Activated CD4-positive, alpha-beta memory T cell treated with anti-CD3 and anti-CD28 coated beads, Interleukin-2, amount 10 ng/mL, durations not matched to agents 7 days and 5 days (primary cell): ENCODE results near the gene MINDY4B. TPM values are rescaled to one million over a fixed set of nuclear protein-coding genes. Genes with fewer than 3 reads are reported as not detected.

Experiments
- CTCF ChIA-PET: fragments of 350-600 bp; sonication (Branson Sonifier 250); formaldehyde crosslinking; loops from one replicate; lab custom pipeline; 2021; ENCODE audit warnings: antibody characterized with exemption, inconsistent platforms; lab: Charles Lee
- POLR2A ChIA-PET: fragments of 350-600 bp; sonication (Branson Sonifier 250); formaldehyde crosslinking; loops from one replicate; lab custom pipeline; 2021; ENCODE audit warnings: antibody characterized with exemption; lab: Charles Lee
- DNase-seq: peaks from one replicate; pipeline ENCODE4 v3.0.0-alpha.2; 2020
- H3K27ac Mint-ChIP-seq: one replicate; pipeline ENCODE4 v1.8.0; 2021; ENCODE audit warnings: mild to moderate bottlenecking, mixed read lengths
- H3K27me3 Mint-ChIP-seq: one replicate; pipeline ENCODE4 v1.8.0; 2021; ENCODE audit warnings: mixed read lengths
- H3K36me3 Mint-ChIP-seq: one replicate; pipeline ENCODE4 v1.8.0; 2021; ENCODE audit warnings: low read depth, mixed read lengths
- H3K4me1 Mint-ChIP-seq: one replicate; pipeline ENCODE4 v1.8.0; 2021; ENCODE audit warnings: mixed read lengths
- H3K4me3 Mint-ChIP-seq: one replicate; pipeline ENCODE4 v1.8.0; 2021; ENCODE audit warnings: mild to moderate bottlenecking, mixed read lengths
- H3K9me3 Mint-ChIP-seq: one replicate; pipeline ENCODE4 v1.8.0; 2021; ENCODE audit warnings: mixed read lengths
- total RNA-seq, 2 experiments: library from RNA; stranded (reverse); gene quantifications; one replicate each; pipeline ENCODE4 v1.2.3, GENCODE V29; 2021

The MINDY4B gene
- not detected for total RNA-seq

DNA sequence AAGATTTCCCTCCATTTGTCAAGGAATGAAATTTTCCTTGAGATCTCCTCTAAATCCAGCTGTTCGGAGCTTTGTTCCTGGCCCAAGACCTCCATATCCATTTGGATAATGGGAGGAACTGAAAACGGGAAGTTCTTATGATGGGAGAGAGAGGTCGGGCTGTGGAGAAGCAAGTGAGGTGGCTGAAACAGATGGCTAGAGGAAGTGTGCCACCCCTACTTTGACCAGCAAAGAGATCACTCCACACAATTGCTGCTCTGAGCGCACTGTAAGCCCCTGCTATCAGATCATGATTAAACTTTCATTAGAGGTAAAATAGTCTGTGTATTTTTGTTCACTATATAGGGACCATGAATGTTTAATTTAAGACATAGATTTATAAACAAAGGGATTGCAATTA is at the start of gene MINDY4B:
Gene MINDY4B, minus strand, starts transcription at position 101 of the 400 bp plus-strand sequence. Its CDS starts 0 bp downstream, at position 101.
- CTCF ChIA-PET, result no interaction called here
- Mint-ChIP-seq H3K4me1 (no peaks in the 10 kb centered on the region), H3K9me3 (no peaks in the 10 kb centered on the region), H3K4me3 (no peak within 1 kb of the TSS), H3K27me3 (peaks cover 46% of the 10 kb centered on the region), H3K36me3 (no peaks in the 10 kb centered on the region), H3K27ac (no peak within 1 kb of the TSS)
- DNase-seq, result no peak
- POLR2A ChIA-PET, result no interaction called here

DNA sequence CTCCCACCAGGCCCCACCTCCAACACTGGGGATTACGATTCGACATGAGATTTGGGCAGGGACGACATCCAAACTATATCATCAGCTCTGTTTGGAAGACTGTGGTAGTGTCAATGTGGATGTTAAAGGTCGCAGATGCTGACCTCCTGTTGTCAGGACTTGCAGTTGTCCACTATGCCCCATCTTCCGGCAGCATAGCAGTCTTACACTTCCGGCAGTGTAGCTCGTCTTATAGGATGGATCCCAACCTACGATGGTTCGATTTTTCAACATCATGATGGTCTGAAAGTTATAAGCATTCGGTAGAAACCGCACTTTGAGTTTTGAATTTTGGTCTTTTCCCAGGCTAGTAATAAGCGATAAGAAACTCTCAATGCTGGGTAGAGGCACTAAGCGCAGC is 46.7 kb upstream of the MINDY4B start:
- H3K27ac Mint-ChIP-seq, result no peak overlapping the region
- CTCF ChIA-PET, result interaction anchor here (0.5 to 0.8 kb wide), 2 partner anchors 195 to 367 kb away, joined by 3 read pairs; no protein-coding TSS in a partner anchor
- peaks cover 43% of the 10 kb centered on the region for H3K27me3 Mint-ChIP-seq
- no peaks in the 10 kb centered on the region for H3K9me3 Mint-ChIP-seq
- no peak for DNase-seq
- POLR2A ChIA-PET, result no interaction called here
- no peaks in the 10 kb centered on the region for H3K36me3 Mint-ChIP-seq
- no peak overlapping the region for H3K4me3 Mint-ChIP-seq
- H3K4me1 Mint-ChIP-seq, result no peaks in the 10 kb centered on the region

DNA sequence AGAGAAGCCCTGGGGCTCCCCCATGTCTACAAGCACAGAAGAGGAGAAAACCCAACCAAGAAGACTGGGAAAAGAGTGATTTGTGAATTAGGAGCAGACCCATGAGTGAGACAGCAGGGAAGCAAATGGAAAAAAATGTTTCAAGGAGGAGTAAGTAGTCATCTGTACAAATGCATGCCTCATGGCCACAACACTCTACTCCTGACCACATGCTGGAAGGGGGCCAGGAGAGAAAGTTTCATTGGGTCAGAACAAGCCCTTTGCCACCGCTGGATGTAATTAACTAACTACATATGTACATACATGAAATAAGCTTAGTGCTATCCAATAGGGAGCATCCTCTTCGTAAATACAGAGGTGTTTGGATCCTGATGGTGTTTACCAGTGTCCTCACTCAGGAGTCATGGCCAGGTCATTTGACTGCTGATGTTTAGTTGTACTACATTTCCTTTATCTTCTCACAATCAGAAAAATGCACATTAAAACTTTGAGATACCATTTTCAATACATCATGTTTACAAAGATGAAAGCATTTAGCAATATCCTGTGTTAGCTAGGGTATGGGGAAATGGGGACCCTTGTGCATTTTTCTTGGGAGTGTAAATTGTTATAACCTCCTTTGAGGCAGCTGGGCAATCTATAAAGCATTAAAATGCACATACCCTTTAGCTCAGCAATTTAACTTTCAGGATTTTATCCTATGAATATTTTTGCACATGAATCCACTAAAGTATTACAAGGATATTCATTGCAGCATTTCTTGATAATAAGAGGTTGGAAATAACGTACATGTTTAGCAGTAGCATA is 40.2 kb upstream of the MINDY4B start:
- Mint-ChIP-seq H3K4me3 (no peak overlapping the region), H3K27me3 (peaks cover 33% of the 10 kb centered on the region), H3K9me3 (no peaks in the 10 kb centered on the region), H3K4me1 (no peaks in the 10 kb centered on the region), H3K27ac (no peak overlapping the region), H3K36me3 (no peaks in the 10 kb centered on the region)
- DNase-seq, result no peak
- CTCF ChIA-PET, result no interaction called here
- POLR2A ChIA-PET, result no interaction called here

DNA sequence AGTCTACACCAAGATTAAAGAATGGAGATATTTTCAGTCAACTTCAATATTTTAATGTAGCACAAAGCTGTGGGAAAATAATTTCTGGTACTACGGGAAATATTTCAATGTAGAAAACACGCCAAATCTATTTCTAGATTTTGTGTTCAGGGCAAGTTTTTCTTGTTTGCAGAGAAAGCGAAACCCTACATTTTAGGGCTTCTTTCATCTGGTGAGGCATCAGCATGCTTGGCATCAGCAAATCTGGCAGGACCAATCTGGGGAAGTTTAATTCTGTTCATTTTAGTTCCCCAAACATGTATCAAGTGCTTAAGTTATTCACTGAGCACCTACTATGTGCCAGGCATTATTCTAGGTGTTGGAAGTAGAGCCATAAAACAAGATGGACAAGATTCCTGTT is 37.0 kb upstream of the MINDY4B start:
- Mint-ChIP-seq H3K27ac (no peak overlapping the region), H3K4me1 (no peaks in the 10 kb centered on the region), H3K36me3 (no peaks in the 10 kb centered on the region), H3K9me3 (no peaks in the 10 kb centered on the region), H3K27me3 (peaks cover 33% of the 10 kb centered on the region), H3K4me3 (no peak overlapping the region)
- ChIA-PET POLR2A (no interaction called here), CTCF (no interaction called here)
- DNase-seq, result no peak

- POLR2A ChIA-PET, result no interaction called here
- Mint-ChIP-seq H3K9me3 (no peaks in the 10 kb centered on the region), H3K4me1 (peaks cover 14% of the 10 kb centered on the region), H3K36me3 (no peaks in the 10 kb centered on the region), H3K27ac (no peak overlapping the region), H3K4me3 (no peak overlapping the region), H3K27me3 (peaks cover 41% of the 10 kb centered on the region)
- CTCF ChIA-PET, result no interaction called here
- no peak for DNase-seq
Measured at GRCh38 chr3:150936693-150937092, 31.5 kb upstream of the MINDY4B start.

GRCh38 chr3:150933473-150933995 is 28.3 kb upstream of the MINDY4B start:
- ChIA-PET CTCF (interaction anchor here (1.0 kb wide), 1 partner anchor 8 kb away, joined by 3 read pairs; no protein-coding TSS in a partner anchor), POLR2A (no interaction called here)
- Mint-ChIP-seq H3K27ac (no peak overlapping the region), H3K27me3 (peaks cover 42% of the 10 kb centered on the region), H3K9me3 (no peaks in the 10 kb centered on the region), H3K4me1 (peaks cover 14% of the 10 kb centered on the region), H3K4me3 (no peak overlapping the region), H3K36me3 (no peaks in the 10 kb centered on the region)
- DNase-seq, result no peak

DNA sequence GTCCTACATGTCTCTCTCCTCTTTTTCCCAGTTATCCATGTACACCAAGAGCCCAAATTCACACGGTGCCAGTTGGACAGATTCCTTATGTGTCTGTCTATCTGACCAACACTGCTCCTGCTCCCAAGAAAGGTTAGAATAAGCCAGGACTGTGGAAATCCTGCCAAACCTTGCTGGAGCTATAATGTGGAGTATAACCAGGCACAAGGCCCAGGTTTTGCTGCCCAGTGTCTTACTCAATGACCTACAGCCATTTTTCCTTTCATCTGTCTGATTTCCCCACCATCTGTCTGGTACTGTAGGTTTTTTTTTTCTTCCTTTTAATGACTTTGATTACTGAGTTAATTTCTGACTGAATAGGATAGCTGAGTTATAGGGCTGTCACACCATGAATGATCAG is 26.5 kb upstream of the MINDY4B start:
- POLR2A ChIA-PET, result no interaction called here
- H3K4me3 Mint-ChIP-seq, result no peak overlapping the region
- CTCF ChIA-PET, result no interaction called here
- no peaks in the 10 kb centered on the region for H3K36me3 Mint-ChIP-seq
- H3K4me1 Mint-ChIP-seq, result peaks cover 14% of the 10 kb centered on the region
- H3K27ac Mint-ChIP-seq, result no peak overlapping the region
- peaks cover 43% of the 10 kb centered on the region for H3K27me3 Mint-ChIP-seq
- H3K9me3 Mint-ChIP-seq, result no peaks in the 10 kb centered on the region
- DNase-seq, result no peak

DNA sequence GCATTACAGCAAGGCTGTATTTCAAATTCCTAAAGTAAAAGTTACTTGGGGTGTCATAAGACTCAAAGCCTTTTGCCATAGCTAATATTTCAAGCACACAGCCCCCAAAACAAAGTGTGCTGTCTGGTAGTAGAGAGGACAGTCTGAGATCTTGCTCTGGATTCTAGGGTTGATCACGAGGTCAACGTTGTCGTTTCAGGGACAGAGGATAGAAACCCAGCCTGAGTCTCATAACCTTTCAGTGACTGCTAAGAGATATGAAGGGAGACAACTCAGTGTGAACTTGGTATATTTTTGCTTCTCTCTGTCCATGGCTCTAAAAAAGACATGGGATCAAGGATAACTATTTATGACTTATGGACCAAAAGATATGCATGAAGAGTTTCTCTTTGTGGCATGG is 25.6 kb upstream of the MINDY4B start:
- no peaks in the 10 kb centered on the region for H3K9me3 Mint-ChIP-seq
- H3K4me3 Mint-ChIP-seq, result no peak overlapping the region
- H3K36me3 Mint-ChIP-seq, result no peaks in the 10 kb centered on the region
- H3K4me1 Mint-ChIP-seq, result peaks cover 16% of the 10 kb centered on the region
- DNase-seq, result no peak
- CTCF ChIA-PET, result no interaction called here
- no peak overlapping the region for H3K27ac Mint-ChIP-seq
- POLR2A ChIA-PET, result no interaction called here
- H3K27me3 Mint-ChIP-seq, result peaks cover 37% of the 10 kb centered on the region

DNA sequence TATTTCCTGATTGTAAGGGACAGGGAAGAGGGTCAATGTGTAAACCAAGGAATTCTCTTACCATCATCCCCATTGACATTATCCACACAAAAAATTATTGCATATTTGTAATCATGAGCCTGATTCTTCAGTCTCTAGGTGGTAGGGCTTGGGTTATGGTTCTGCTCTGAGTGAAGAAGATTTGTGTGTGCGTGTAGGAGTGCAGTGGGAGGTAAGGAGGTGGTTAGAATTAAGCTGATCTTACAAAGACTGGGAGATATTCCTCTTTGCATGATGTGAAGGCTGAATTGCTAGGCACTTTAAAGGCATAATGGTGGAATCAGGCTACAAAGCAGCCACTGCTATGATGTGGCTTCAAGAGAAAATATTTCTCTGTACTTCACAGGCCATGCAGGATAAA is 23.0 kb upstream of the MINDY4B start:
- Mint-ChIP-seq H3K36me3 (no peaks in the 10 kb centered on the region), H3K4me3 (no peak overlapping the region), H3K9me3 (no peaks in the 10 kb centered on the region), H3K27ac (no peak overlapping the region), H3K4me1 (peaks cover 8% of the 10 kb centered on the region), H3K27me3 (peaks cover 42% of the 10 kb centered on the region)
- POLR2A ChIA-PET, result no interaction called here
- CTCF ChIA-PET, result no interaction called here
- DNase-seq, result no peak

DNA sequence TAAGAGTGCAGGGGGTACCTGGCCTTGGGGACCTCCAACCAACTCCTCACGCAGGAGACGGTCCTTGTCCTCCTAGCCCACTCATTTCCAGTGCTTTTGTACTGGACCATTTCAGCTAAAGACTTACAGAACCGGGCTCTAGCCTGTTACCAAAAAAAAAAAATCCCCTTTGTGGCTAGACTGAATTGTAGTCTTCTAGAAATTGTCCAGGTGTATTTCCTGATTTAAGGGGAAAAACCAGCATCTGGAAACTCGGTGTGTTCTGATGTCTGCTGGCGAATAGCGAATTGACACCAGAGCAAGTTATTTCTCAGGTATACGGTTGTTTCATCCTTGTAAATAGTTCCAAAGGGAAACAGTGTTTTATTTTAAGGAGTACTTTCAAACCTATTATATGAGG is 21.1 kb upstream of the MINDY4B start:
- Mint-ChIP-seq H3K27ac (no peak overlapping the region), H3K9me3 (no peaks in the 10 kb centered on the region), H3K4me1 (peaks cover 5% of the 10 kb centered on the region), H3K4me3 (no peak overlapping the region), H3K27me3 (peaks cover 33% of the 10 kb centered on the region), H3K36me3 (no peaks in the 10 kb centered on the region)
- ChIA-PET POLR2A (no interaction called here), CTCF (interaction anchor here (1.0 to 2.4 kb wide), 4 partner anchors 8 to 219 kb away, joined by 3 to 11 read pairs (median 4); no protein-coding TSS in a partner anchor)
- no peak for DNase-seq

GRCh38 chr3:150925751-150926201 is 20.5 kb upstream of the MINDY4B start:
- Mint-ChIP-seq H3K9me3 (no peaks in the 10 kb centered on the region), H3K27me3 (peaks cover 28% of the 10 kb centered on the region), H3K4me1 (peaks cover 5% of the 10 kb centered on the region), H3K36me3 (no peaks in the 10 kb centered on the region), H3K27ac (no peak overlapping the region), H3K4me3 (no peak overlapping the region)
- POLR2A ChIA-PET, result no interaction called here
- CTCF ChIA-PET, result interaction anchor here (0.8 to 2.4 kb wide), 5 partner anchors 8 to 222 kb away, joined by 3 to 11 read pairs (median 5); no protein-coding TSS in a partner anchor
- DNase-seq, result peak; percentile 57

DNA sequence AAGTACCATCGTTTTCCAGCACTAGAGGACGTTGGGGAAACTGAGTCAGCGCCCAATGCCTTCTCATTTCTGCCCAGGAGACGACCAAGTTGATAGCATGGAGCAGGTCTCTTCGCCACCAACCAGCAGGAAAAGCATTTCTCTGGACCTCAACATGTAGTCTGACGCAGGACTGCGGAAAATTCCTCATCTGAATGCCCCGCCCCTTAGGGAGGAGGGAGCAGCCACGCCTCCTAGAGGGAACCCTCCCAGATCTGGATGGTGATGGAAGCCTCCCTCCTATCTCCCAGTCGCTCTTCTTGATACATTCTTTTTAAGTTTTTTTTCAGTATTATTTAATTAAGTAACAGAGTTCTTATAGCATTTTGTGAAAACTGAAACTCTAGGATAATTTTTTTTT is 17.4 kb upstream of the MINDY4B start:
- DNase-seq, result no peak
- ChIA-PET POLR2A (no interaction called here), CTCF (no interaction called here)
- Mint-ChIP-seq H3K27ac (no peak overlapping the region), H3K36me3 (no peaks in the 10 kb centered on the region), H3K9me3 (no peaks in the 10 kb centered on the region), H3K4me1 (peaks cover 5% of the 10 kb centered on the region), H3K27me3 (peaks cover 28% of the 10 kb centered on the region), H3K4me3 (no peak overlapping the region)

- Mint-ChIP-seq H3K9me3 (no peaks in the 10 kb centered on the region), H3K36me3 (no peaks in the 10 kb centered on the region), H3K27me3 (peaks cover 24% of the 10 kb centered on the region), H3K4me1 (peaks cover 5% of the 10 kb centered on the region), H3K4me3 (no peak overlapping the region), H3K27ac (no peak overlapping the region)
- ChIA-PET CTCF (no interaction called here), POLR2A (no interaction called here)
- no peak for DNase-seq
Measured at GRCh38 chr3:150921209-150921608, 16.0 kb upstream of the MINDY4B start.
